Fibroblast of lung (primary cell): ENCODE measurements around the gene MAPK8.

Experiments
- EZH2 ChIP-seq: IDR thresholded peaks from 2 replicates; pipeline ENCODE4 v1.5.1; 2012; ENCODE audit warnings: low read length, control low read depth, mild to moderate bottlenecking; ENCODE audit errors: missing control alignments
- TF ChIP-seq, protein P1 (sequence below), 2 donors: IDR thresholded peaks in 1 of 2; conservative IDR thresholded peaks in 1 of 2; 1 replicate in 1 of 2; 2 replicates in 1 of 2; pipeline ENCODE4 v1.5.1; 2011 to 2012; ENCODE audit warnings: low read length in 2 of 2, control low read depth in 1 of 2, inconsistent platforms in 1 of 2, low read depth in 1 of 2, mild to moderate bottlenecking in 1 of 2

GRCh38 chr10:48286356-48286755 is 20.1 kb upstream of the MAPK8 start:
- TF ChIP-seq, protein P1, sequence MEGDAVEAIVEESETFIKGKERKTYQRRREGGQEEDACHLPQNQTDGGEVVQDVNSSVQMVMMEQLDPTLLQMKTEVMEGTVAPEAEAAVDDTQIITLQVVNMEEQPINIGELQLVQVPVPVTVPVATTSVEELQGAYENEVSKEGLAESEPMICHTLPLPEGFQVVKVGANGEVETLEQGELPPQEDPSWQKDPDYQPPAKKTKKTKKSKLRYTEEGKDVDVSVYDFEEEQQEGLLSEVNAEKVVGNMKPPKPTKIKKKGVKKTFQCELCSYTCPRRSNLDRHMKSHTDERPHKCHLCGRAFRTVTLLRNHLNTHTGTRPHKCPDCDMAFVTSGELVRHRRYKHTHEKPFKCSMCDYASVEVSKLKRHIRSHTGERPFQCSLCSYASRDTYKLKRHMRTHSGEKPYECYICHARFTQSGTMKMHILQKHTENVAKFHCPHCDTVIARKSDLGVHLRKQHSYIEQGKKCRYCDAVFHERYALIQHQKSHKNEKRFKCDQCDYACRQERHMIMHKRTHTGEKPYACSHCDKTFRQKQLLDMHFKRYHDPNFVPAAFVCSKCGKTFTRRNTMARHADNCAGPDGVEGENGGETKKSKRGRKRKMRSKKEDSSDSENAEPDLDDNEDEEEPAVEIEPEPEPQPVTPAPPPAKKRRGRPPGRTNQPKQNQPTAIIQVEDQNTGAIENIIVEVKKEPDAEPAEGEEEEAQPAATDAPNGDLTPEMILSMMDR (conservative IDR thresholded peaks at IDR 0.05 in 1 of 2, IDR thresholded peaks at IDR 0.05 in 1 of 2; ENCODE audit: low read depth in 1 of 2, low read length in 2 of 2): no peak
- TF ChIP-seq EZH2: no peak
